D721Med (cell line): Measurements from ENCODE around the gene MYH13.

Experiments used
- DNase-seq: peaks from one replicate; pipeline ENCODE4 v3.0.0; 2011; ENCODE audit warnings: low spot score; ENCODE audit not compliant: insufficient read length
- FAIRE-seq: peaks from 2 replicates; lab custom pipeline; 2011; peaks lifted over from hg19 to GRCh38; lab: Jason Lieb, UNC
- TF ChIP-seq, protein P1 (sequence below): IDR thresholded peaks from 2 replicates; pipeline ENCODE4 v1.5.1; 2012; ENCODE audit warnings: mild to moderate bottlenecking, control low read depth; ENCODE audit not compliant: insufficient read depth; ENCODE audit errors: missing control alignments

The MYH13 gene

DNA sequence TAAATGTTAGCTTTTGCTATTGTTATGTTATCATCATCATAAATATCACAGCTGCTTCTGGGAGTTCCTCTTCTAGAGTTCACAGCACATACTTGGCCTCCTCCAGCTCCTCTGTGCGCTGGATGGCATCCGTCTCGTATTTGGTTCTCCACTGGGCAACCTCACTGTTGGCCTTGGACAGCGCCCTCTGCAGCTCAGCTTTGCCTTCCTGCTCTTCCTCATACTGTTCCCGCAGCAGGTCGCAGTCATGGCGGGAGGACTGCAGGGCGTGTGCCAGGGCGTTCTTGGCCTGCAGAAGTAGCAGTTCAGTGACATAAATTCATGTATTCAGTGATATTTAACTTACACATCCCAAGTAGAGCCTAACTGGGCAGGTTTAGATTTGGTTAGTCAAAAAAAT is 25.5 kb upstream of the MYH13 start:
- DNase-seq, result no peak
- TF ChIP-seq, protein P1, sequence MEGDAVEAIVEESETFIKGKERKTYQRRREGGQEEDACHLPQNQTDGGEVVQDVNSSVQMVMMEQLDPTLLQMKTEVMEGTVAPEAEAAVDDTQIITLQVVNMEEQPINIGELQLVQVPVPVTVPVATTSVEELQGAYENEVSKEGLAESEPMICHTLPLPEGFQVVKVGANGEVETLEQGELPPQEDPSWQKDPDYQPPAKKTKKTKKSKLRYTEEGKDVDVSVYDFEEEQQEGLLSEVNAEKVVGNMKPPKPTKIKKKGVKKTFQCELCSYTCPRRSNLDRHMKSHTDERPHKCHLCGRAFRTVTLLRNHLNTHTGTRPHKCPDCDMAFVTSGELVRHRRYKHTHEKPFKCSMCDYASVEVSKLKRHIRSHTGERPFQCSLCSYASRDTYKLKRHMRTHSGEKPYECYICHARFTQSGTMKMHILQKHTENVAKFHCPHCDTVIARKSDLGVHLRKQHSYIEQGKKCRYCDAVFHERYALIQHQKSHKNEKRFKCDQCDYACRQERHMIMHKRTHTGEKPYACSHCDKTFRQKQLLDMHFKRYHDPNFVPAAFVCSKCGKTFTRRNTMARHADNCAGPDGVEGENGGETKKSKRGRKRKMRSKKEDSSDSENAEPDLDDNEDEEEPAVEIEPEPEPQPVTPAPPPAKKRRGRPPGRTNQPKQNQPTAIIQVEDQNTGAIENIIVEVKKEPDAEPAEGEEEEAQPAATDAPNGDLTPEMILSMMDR, result no peak
- no peak for FAIRE-seq

DNA sequence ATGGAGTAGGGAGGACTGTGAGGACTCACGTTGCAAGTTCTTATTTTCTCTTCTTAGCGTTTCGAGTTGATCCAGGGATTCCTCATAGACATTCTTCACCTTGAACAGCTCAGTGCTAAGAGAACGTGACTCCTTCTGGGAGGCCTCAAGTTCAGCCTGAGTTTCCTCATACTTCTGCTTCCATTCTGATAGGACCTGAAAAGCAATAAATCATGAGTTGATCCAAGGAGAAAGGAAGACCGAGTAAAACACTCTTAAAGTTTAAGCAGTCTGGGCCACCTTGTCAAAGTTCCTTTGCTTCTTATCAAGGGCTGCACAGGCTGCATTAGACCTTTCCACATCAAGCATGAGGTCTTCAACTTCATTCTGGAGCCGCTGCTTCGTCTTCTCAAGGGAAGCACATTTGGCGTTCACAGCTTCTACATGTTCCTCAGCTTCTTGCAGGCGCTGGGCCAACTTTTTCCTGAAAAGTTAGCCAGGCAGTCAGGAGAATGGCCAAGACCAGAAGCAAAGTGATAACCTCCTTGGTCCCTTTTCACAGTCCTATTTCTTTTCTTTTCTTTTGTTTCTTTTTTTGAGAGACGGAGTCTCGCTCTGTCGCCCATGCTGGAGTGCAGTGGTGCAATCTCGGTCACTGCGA is 23.8 kb upstream of the MYH13 start:
- no peak for DNase-seq
- FAIRE-seq, result no peak
- TF ChIP-seq, protein P1, result no peak

- no peak for FAIRE-seq
- no peak for DNase-seq
- TF ChIP-seq, protein P1, result no peak
Observed at GRCh38 chr17:10394201-10394887, 21.5 kb upstream of the MYH13 start.

DNA sequence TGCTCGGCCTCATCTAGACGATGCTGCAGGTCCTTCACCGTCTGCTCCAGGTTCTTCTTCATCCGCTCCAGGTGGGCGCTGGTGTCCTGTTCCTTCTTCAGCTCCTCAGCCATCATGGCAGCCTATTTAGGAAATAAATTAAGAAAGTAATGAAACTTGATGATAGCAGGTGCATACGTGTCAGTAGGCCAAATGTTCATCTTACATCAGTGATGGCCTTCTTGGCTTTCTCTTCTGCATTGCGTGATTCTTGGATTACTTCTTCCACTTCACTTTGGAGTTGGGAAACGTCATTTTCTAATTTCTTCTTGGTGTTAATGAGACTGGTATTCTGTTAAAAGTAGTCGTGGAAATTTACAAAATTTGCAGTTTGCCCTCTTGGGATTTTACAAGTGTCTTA is 20.1 kb upstream of the MYH13 start:
- FAIRE-seq, result no peak
- no peak for DNase-seq
- TF ChIP-seq, protein P1, result no peak

DNA sequence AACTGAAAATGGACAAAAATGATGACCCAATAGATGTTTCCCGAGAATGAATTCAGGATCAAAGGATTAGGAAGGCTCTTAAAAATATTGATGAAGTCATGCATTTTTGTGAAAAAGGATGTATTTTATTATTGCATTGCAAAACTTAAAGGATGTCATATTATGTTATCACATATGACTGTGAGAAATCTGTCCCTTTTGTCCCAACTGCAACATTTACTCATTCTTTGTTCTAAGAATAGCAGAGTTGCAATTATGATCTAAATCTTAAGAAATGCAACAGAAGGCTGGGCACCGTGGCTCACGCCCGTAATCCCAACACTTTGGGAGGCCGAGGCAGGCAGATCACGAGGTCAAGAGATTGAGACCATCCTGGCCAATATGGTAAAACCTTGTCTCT is 13.1 kb upstream of the MYH13 start:
- FAIRE-seq (no peak), DNase-seq (no peak)
- TF ChIP-seq, protein P1, result no peak

DNA sequence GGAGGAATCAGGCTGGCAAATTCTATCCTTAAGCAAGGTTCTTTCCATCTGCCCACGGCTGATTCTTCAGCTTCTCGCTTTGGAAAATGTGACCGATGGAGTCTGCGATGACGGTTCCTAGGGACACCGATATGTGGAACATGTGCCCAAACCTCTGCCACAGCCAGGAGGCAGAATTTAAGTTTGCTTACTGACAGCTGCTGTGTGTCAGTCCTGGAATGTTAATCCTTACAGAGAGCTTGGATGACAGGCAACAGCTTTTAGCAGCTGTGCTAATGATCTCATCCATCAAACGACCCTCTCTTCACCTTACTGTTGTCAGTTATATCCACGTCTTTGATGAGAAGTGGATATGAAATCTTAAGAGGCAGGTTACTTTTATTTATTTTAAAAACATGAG is 11.4 kb upstream of the MYH13 start:
- TF ChIP-seq, protein P1, result no peak
- FAIRE-seq (no peak), DNase-seq (no peak)
